Type B pancreatic cell (in vitro differentiated cells): ENCODE data around the gene NOX3. TPM values are rescaled to one million over a fixed set of nuclear protein-coding genes. Genes with fewer than 3 reads are reported as not detected.

ENCODE experiments used
- DNase-seq: peaks from one replicate; pipeline ENCODE4 v3.0.0; 2021; ENCODE audit warnings: mixed read lengths; ENCODE audit not compliant: unreplicated experiment; ENCODE audit errors: extremely low spot score
- H3K27ac Mint-ChIP-seq: 2 replicates; pipeline ENCODE4 v1.8.0; 2021; ENCODE audit warnings: mild to moderate bottlenecking, mixed read lengths
- H3K27me3 Mint-ChIP-seq: 2 replicates; pipeline ENCODE4 v1.8.0; 2021; ENCODE audit warnings: mixed read lengths
- H3K36me3 Mint-ChIP-seq: 2 replicates; pipeline ENCODE4 v1.8.0; 2021; ENCODE audit warnings: mixed read lengths
- H3K4me1 Mint-ChIP-seq: one replicate; pipeline ENCODE4 v1.8.0; 2021; ENCODE audit warnings: mixed read lengths; ENCODE audit not compliant: unreplicated experiment
- H3K4me3 Mint-ChIP-seq: 2 replicates; pipeline ENCODE4 v1.8.0; 2021; ENCODE audit warnings: mild to moderate bottlenecking, mixed read lengths
- H3K9me3 Mint-ChIP-seq: 2 replicates; pipeline ENCODE4 v1.8.0; 2021; ENCODE audit warnings: mixed read lengths
- CTCF ChIP-seq: fragments of 200-600 bp; sonication (generic); conservative IDR thresholded peaks from 2 replicates; pipeline ENCODE4 v1.5.0; 2021; ENCODE audit warnings: antibody characterized with exemption, mild to moderate bottlenecking
- total RNA-seq: library from RNA; stranded (reverse); gene quantifications from 2 replicates; pipeline ENCODE4 v1.2.1, GENCODE V29; 2021; ENCODE audit warnings: low replicate concordance

Gene NOX3
- total RNA-seq, 1 donor from 2014 or later = not detected

GRCh38 chr6:155448668-155449449 is 6.8 kb downstream of the NOX3 start:
- peaks cover 12% of the 10 kb centered on the region for H3K27me3 Mint-ChIP-seq
- no peak overlapping the region for H3K4me3 Mint-ChIP-seq
- no peaks in the 10 kb centered on the region for H3K36me3 Mint-ChIP-seq
- TF ChIP-seq CTCF = no peak
- DNase-seq = no peak
- H3K9me3 Mint-ChIP-seq = no peaks in the 10 kb centered on the region
- peaks cover 7% of the 10 kb centered on the region for H3K4me1 Mint-ChIP-seq
- no peak overlapping the region for H3K27ac Mint-ChIP-seq

GRCh38 chr6:155447949-155448348 is 7.7 kb downstream of the NOX3 start:
- no peak overlapping the region for H3K4me3 Mint-ChIP-seq
- TF ChIP-seq CTCF = no peak
- peaks cover 12% of the 10 kb centered on the region for H3K27me3 Mint-ChIP-seq
- H3K27ac Mint-ChIP-seq = no peak overlapping the region
- no peaks in the 10 kb centered on the region for H3K36me3 Mint-ChIP-seq
- H3K4me1 Mint-ChIP-seq = peaks cover 7% of the 10 kb centered on the region
- no peak for DNase-seq
- H3K9me3 Mint-ChIP-seq = no peaks in the 10 kb centered on the region

- Mint-ChIP-seq H3K9me3 (no peaks in the 10 kb centered on the region), H3K36me3 (no peaks in the 10 kb centered on the region), H3K27me3 (peaks cover 12% of the 10 kb centered on the region), H3K4me1 (peaks cover 7% of the 10 kb centered on the region), H3K4me3 (no peak overlapping the region), H3K27ac (no peak overlapping the region)
- TF ChIP-seq CTCF = no peak
- no peak for DNase-seq
Measured at GRCh38 chr6:155444952-155445903, 10.4 kb downstream of the NOX3 start.

GRCh38 chr6:155444120-155444917 is 11.3 kb downstream of the NOX3 start:
- Mint-ChIP-seq H3K9me3 (no peaks in the 10 kb centered on the region), H3K4me3 (no peak overlapping the region), H3K27ac (no peak overlapping the region), H3K27me3 (peaks cover 9% of the 10 kb centered on the region), H3K4me1 (peaks cover 3% of the 10 kb centered on the region), H3K36me3 (no peaks in the 10 kb centered on the region)
- TF ChIP-seq CTCF = no peak
- no peak for DNase-seq

GRCh38 chr6:155443168-155443567 is 12.5 kb downstream of the NOX3 start:
- TF ChIP-seq CTCF = no peak
- Mint-ChIP-seq H3K9me3 (no peaks in the 10 kb centered on the region), H3K27ac (no peak overlapping the region), H3K27me3 (peaks cover 5% of the 10 kb centered on the region), H3K4me1 (no peaks in the 10 kb centered on the region), H3K4me3 (no peak overlapping the region), H3K36me3 (no peaks in the 10 kb centered on the region)
- no peak for DNase-seq
